HG03108 (cell line): ENCODE results near the gene PDE4D.
"Not testable (repeated sequence)": the region's sequence is repeated elsewhere in the genome, so short reads cannot be mapped to it uniquely, and the experiment has no call there.

Source experiments
- ATAC-seq: cut with Tn5 transposase; IDR thresholded peaks from one replicate; pipeline ENCODE4 v1.9.1; 2021; ENCODE audit warnings: moderate library complexity; ENCODE audit not compliant: unreplicated experiment

The PDE4D gene

DNA sequence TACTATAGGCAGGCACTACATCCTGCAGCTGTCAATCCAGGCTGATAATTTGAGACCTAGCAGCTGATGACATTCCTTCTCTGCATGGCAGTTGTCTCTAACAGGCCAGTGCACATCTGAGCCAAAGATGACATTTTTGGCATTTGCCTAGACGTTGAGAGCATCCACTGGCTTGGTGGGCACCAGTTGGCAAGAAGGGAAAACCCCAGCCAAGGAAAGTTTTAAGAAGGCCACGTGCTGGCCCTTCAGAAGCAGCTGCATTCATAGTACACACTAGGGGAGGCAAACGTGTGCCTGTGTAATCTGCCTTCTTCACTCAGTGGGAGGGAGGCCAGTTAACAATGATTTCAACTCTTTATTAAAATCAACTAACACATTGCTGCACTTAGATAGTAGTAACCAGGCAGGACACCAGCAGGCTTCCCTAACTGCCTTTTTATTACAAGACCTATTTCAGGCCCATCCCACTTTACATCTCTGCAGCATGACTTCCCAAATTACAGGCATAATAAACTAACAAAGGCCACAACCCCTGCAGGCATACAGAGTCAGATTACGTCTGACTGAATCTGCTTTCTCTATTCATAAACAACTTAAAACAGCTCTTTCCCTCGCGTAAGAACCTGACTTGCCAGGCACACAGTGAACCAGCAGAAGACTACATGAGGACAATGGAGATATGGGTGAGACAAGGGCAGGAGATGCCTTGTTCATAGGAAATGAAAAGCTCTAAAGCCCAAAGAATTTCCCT lies 576.3 kb downstream of the PDE4D start:
- no peak for ATAC-seq

DNA sequence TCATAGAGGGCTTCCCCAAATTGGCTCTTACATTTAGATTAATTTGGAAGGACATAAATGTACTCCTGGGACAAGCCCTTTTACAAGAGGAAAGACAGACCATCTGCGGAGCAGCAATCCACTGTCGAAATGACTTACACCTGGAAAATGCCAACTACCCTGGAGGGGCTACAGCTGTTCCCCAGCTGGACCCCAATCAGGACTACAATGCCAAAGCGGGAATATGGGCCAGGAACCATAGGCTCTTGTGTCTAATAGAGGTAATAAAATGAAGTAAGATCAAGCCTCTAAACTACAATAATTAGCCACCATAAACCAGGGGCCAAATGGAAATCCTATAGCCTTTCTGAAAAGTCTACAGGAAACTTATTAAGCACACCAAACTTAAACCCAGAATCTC lies 581.3 kb downstream of the PDE4D start:
- no peak for ATAC-seq

DNA sequence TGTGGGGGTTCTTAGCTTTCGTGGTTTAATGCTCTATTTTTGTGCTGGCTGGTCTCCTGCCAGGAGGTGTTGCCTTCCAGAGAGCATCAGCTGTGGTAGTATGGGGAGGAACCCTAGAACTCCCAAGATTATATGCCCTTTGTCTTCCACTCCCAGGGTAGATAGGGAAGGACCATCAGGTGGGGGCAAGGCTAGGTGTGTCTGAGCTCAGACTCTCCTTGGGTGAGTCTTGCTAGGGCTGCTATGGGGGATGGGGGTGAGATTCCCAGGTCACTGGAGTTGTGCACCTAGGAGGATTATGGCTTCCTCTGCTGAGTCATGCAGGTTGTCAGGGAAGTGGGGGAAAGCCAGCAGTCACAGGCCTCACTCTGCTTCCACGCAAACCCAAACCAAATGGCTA lies 584.8 kb downstream of the PDE4D start:
- ATAC-seq = not testable (repeated sequence)

DNA sequence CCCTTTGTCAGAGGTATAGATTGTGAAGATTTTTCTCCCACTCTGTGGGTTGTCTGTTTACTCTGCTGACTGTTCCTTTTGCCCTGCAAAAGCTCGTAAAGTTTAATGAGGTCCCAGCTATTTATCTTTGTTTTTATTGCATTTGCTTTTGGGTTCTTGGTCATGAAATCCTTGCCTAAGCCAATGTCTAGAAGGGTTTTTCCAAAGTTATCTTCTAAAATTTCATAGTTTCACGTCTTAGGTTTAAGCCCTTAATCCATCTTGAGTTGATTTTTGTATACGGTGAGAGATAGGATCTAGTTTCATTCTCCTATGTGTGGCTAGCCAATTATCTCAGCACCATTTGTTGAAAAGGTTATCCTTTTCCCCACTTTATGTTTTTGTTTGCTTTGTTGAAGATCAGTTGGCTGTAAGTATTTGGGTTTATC lies 590.2 kb downstream of the PDE4D start:
- not testable (repeated sequence) for ATAC-seq

DNA sequence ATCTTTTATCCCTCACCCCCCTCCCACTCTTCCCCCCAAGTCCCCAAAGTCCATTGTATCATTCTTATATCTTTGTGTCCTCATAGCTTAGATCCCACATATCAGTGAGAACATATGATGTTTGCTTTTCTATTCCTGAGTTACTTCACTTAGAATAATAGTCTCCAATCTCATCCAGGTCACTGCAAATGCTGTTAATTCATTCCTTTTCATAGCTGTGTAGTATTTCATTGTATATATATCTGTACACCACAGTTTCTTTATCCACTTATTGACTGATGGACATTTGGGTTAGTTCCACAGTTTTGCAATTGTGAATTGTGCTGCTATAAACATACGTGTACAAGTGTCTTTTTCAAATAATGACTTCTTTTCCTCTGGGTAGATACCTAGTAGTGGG lies 591.0 kb downstream of the PDE4D start:
- not testable (repeated sequence) for ATAC-seq

DNA sequence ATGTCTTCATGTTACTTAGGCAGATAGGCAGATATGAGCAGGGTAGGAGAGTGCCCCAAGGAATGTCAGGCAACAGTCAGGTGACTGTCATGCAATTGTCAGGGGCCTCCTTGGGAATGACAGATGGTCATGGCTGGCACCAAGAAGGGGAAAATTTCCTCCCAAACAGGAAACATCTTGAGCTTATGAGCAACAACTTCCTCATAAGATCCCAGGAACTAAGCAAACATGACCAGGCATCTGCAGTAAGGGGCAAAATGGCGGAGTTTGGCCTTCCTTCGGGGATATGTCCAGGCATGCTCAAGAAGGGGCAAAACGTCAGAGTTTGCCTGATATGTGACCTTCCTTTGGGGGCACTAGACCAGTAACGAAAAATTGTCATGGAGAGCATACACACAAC lies 591.8 kb downstream of the PDE4D start:
- ATAC-seq = no peak

DNA sequence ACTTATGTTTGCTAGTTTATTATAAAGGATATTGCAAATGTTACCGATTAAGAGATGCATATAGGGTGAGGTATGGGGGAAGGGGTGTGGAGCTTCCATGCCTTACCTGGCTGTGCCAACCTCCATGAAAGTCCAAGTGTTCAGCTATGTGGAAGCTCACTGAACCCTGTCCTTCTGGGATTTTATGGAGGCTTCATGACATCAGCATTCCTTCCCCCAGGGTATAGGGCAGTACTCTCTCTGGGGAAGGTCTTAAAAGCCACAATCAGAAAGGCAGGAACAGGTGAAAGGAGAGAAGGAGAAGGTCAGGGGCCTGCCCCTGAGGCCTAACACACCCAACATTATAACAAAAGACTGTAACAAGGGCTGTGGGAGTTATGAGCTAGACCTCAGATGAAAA lies 592.6 kb downstream of the PDE4D start:
- ATAC-seq = no peak

DNA sequence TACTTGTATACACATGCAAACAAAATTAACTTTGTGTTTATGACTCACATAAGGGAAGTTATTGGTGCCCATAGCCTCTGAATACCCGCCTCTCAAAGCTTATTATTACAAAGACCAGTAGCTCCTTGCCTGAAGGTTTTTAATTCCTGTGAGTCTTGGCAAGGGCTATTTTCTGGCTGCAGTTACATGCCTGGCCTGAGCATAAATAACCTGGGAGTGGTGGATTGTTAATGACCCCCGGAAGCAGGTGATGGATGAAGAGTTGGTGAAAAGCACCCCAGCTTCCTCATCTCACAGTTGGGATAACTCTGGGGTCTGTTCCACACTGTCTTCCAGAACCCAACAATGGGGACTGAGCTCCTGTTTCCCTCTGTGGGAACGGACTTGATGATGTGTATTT lies 594.5 kb downstream of the PDE4D start:
- ATAC-seq = no peak

DNA sequence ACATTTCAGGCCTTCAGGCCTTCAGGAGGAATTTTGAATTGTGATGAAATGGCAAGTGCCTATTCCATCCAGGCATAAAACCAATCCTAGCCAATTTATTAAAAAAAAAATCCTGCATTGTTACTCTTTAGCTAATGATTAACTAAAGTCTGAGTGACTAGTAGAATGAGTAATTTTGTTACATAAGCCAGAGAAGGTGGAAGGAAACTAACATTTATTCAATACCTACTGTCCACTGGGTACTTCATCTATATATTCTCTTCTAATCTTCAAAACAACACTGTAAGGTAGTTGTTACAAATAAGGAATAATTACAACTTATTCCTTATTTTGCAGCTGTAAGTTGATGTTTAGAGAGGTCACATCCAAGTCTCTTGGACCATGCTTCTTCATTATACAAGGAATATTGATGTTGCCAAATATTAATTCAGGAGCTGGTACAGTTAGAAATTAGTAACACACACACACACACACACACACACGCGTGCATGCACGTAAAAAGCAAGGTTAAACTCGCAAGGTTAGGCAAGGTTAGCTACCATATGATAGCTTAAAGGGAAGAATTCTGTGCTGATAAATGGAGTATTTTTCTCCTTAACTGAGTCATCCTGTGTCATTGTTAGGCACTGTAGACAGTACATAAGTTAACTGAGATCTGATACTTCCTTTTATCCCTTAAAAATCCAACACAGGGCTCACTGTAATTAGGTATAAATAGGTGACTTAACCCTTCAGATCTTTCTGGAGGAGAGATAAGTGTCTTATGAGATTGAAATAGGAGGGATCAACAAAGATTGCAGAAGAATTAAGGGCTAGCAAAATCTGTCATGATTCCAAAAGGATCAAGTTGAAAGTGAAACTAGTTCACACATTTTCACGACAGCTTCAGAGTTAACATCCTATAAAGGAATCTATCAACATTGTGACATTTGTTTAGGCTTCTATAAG lies 596.9 kb downstream of the PDE4D start:
- no peak for ATAC-seq

DNA sequence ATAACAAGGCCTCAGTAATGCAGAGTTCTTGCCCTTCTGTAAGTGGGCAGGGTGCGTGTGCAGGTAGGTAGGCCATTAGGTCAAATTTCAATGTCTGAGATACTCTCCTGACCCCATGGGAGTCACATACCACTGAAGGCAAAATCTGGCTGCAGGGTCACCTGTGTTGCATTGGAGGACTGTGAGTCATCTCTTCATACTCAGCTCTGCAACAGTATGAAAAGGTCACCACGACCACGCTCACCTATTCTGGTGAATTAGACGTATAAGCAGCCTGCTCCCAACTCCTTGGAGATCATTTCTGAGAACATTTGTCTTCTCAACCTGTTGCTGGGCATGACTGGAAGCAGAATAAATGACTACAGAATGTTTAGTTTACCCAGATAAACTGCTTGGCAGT lies 599.8 kb downstream of the PDE4D start:
- ATAC-seq = no peak

DNA sequence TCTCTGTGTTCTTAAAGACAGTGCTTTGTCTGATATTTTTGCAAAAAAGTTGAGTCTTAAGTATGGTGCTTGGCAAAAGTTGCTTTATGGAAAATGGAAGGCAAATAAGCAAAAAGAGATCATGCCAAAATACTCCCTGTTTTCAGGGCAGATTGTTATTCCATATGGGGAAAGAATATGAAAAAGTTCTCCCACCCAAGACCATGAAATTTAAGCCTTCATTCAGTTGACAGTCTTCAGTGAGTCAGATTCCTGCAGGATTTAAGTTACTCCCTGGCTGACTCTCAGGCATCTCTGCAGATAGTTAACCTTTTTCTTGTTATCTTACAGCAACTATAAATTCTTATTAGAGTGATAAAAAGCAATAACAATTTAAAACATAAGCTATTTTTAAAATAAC lies 601.6 kb downstream of the PDE4D start:
- no peak for ATAC-seq

DNA sequence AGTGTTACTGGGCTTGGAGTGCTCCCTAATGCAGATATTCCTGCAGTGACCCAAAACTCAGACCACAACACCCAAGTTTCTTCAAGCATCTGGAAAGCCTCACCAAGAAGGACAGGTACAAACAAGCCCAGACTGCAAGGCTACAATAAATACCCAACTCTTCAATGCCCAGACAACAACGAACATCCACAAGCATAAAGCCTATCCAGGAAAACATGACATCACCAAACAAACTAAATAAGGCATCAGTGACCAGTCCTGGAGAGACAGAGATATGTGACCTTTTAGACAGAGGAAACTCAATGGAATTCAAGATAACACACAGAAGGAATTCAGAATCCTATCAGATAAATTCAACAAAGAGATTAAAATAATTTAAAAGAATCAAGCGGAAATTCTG lies 605.6 kb downstream of the PDE4D start:
- no peak for ATAC-seq

DNA sequence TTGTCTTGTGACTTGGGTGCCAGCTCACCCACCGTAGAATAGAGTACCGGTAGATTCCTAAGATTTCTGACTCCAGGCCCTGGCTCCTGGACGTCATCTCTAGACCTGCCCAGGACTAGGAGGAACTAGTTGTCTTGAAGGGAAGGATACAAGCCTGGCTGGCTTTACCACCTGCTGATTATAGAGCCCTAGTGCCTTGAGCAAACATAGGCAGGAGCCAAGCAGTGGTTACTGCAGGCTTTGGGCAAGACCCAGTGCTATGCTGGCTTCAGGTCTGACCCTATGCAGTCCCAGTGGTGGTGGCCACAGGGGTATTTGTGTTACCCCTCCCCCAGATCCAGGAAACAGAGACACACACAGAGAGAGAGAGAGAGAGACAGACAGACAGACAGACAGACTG lies 606.2 kb downstream of the PDE4D start:
- ATAC-seq = no peak

DNA sequence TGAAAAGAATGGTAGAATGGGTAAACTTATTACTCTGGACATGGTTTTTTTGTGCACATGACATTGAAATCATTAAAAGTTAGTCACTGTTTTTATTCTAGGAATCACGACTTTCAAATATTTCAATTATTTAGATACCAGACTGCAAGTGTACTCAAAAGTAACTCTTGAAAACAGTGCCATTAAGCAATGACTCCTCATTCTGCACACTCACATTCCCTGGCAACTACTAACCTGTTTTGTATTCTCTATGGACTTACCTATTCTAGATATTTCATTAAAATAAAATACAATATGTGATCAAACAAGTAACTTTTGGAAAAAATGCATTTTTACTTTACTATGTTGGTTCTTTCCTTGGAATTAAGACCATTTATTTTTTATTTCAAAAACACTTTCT lies 607.0 kb downstream of the PDE4D start:
- ATAC-seq = no peak

DNA sequence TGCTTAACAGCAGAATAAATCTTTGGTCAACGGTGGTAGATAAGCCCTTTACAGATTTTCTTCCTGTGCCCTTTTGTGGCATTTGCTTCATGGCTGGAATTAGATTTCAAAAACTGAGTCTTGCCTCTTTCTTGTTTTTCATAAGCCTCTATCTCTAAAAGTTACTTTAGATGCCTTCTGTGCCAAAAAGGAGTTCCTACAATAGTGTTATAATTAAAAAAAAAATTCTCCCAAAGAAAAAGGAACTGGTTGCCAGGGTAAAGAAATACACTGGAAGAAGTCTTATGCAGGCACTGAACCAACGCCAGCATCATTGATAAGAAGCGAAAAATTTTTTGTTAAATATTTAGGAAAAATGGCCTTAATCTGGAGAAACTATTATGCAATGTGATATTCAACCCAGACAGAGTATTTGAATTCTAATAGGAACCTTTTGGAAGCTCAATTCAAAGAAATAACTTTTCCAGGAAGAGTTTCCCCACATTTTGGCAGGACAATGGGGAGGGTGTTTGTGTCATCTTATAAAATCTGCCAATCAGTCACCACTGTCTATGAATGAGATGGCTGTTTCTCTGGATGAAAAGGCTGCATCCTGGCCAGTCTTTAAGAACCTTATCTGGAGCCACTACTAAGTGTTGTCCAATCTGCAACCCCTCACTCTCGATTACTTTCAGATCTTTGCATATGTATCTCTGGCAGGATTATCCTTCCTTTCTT lies 608.1 kb downstream of the PDE4D start:
- no peak for ATAC-seq

DNA sequence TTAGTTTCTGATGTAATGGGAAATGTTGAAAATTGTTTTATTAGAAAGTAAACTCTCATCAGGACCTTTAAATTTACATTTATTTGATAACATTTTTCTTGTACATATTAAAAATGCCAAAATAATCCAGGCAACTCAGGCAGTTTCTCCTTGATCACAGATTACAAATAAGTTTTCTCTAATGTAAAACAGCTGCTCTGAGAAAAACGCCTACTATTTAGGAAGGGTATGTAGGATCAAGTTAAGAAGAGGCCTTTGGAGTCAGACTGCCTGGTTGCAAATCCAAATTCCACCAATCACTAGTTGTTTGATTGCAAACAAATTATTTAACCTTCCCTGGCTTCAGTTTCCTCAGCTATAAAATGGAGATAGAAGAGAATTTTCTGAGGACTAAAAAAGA lies 610.8 kb downstream of the PDE4D start:
- ATAC-seq = no peak

DNA sequence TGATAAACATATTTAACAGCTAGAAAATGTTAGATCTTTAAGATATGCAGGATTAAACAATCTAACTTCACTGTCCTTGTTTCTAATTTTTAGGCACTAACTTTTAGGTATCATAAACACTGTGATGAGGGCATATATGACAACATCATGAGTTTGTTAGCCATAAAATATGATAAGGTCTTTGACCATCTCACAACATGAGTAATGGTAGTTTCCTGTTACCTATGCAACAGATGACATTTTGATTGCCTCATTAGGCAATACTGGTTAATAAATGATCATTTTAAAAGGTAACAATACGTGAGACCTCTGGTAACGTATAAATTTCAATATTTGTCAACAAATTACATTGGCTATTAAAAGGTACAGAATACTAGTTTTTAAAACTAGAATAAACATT lies 613.5 kb downstream of the PDE4D start:
- ATAC-seq = no peak

DNA sequence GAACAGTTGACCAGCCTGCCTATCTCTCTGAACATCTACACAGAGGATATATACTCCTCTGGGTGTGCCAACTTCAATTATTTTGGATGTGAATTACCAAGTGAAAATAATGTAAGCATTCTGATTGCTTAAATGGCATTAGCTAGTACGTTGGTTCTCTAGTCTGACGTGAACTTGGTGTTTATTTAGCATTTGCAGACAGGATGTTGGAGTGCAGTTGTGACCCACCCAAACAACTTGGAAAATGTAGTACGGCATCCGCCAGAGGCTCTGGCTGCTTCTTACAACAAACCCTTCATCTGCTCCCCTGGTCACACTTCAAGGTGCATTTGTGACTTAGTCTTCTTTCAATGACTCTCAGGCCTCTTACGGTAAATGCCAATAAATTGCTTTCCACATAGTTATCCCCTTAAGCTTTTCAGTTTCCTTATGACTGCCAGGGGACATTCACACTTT lies 616.6 kb downstream of the PDE4D start:
- no peak for ATAC-seq

DNA sequence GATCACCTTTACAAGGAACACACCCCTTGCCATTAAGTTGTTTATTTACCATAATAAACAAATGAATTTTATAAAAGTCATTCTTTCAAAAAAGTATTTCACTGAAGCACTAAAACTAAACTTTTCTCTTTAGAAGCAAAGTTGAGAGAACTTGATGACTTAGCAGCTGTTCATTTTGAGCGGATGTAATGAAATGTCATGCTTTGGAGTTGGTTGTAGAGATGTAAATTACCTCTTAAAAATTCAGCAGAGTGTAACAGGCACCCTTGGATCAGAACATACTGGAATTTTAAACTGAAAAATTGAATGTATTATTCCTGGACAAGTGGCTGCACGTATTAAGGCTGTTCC lies 617.2 kb downstream of the PDE4D start:
- ATAC-seq = no peak

DNA sequence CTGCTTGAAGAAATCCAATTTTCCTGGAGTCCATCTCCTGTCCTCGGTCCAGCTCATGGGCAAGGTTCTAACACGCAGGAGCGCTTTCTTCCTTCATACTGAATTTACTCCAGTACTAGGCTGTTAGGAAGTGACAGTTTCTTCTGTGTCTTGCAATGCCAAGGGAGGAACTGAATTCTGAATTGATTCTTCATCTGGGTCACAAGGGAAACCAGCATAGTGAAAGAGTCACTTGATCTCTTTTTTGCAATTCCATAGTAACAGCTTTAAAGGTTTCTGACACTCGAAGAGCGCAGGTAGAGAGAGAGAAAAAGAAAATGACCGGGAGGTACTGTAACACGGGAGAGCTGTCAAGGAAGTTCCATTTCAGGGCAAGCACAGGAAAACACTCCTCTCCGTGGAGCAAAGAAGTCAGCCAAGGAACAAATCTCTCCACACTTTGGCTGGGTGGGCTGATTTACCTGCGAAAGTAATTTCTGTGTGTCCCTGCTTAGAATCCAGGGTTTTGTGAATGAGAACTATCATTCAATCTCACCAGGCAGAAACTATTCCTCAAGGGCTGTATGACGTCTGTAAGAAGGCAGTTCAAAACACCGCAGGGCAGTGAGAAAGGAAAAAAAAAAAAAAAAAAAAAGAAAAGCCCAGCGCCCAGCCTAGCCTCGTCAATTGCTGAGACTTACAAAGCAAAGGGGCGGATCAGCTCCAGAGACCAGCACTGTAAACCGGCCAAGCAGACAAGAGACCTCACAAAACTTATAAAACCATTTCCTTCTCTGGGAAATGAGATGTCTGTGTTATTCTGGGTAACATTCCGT lies 617.8 kb downstream of the PDE4D start:
- ATAC-seq = no peak

DNA sequence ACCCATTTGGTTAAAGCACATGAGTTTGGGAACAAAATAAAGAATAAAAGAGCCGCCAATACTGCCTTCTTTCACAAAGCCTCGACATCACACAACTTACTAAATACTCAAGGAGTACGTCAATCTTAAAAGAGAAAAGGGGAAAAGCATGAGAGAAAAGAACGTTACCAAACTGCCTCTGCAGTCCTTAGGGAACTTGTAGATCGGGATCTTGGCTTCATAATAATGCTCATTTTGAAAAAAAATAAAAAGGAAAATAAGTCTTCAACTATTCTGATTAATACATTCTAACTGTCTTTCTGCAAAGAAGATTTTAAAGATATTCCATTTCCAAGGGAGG lies 618.4 kb downstream of the PDE4D start:
- ATAC-seq = no peak
